ENCODE results near the gene ATG16L2.

GRCh38 chr11:72812604-72812966 lies 1.6 kb upstream of the ATG16L2 start:
- no peak for TF ChIP-seq CTCF (IDR thresholded peaks at IDR 0.05; ENCODE audit: low read length)
- TF ChIP-seq EZH2 (IDR thresholded peaks at IDR 0.05; ENCODE audit: borderline replicate concordance, low read length), result no peak

All from OCI-LY1 (cell line).